ENCODE data around the gene NFASC.

DNA sequence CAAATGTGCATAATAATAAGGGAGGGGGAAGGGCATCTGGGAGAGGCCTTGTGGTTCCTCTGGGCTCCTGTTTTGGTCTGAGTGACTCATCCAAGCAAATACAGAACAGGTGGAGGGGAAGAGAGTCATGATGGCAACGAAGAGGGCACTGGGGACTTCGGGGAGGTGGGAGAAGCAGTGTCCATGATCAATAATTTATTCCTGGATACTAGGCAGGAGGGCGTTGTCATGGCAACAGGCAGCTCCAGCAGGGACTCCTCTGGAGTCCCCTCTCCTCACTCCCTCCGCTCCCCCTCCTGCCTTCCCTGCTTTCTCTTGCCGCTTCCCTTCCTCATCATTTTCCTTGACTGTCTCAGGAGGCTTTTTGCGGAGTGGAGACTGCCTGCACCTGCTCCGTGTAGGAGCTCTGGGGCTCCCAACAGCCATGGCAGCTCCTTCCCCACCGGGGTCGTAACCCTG is 12.3 kb upstream of the NFASC start:
- TF ChIP-seq, protein P1, sequence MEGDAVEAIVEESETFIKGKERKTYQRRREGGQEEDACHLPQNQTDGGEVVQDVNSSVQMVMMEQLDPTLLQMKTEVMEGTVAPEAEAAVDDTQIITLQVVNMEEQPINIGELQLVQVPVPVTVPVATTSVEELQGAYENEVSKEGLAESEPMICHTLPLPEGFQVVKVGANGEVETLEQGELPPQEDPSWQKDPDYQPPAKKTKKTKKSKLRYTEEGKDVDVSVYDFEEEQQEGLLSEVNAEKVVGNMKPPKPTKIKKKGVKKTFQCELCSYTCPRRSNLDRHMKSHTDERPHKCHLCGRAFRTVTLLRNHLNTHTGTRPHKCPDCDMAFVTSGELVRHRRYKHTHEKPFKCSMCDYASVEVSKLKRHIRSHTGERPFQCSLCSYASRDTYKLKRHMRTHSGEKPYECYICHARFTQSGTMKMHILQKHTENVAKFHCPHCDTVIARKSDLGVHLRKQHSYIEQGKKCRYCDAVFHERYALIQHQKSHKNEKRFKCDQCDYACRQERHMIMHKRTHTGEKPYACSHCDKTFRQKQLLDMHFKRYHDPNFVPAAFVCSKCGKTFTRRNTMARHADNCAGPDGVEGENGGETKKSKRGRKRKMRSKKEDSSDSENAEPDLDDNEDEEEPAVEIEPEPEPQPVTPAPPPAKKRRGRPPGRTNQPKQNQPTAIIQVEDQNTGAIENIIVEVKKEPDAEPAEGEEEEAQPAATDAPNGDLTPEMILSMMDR (IDR thresholded peaks at IDR 0.05), result no peak
- TF ChIP-seq POLR2A (IDR thresholded peaks at IDR 0.05), result no peak
